ENCODE data around the gene TRPV5. TPM values are rescaled to one million over a fixed set of nuclear protein-coding genes. Genes with fewer than 3 reads are reported as not detected.

The TRPV5 gene
- total RNA-seq, 4 donors from 2014 or later, result not detected

GRCh38 chr7:142887282-142888015 is 46.1 kb downstream of the TRPV5 start:
- no peak overlapping the region for H3K27ac ChIP-seq
- H3K27me3 ChIP-seq, result no peaks in the 10 kb centered on the region
- H3K4me1 ChIP-seq, result no peaks in the 10 kb centered on the region
- in situ Hi-C loops (cut with MboI; ENCODE audit: low pct_ligation_motif_present in 1 of 4, low pct_unique_long_range_greater_than_20kb in 1 of 4, low sequenced_read_pairs in 3 of 4) (loop anchor here in 1 of 4 donors (25.0 kb wide), 1 partner anchor 325 kb away; the partner anchor contains the start of gene TAS2R40), intact Hi-C loops (cut with DNase I; ENCODE audit: low total_unique reads) (no loop called here)
- DNase-seq, result no peak
- no peaks in the 10 kb centered on the region for H3K9me3 ChIP-seq
- no peak overlapping the region for H3K4me3 ChIP-seq
- 76 to 85% methylated on average over 9 to 12 of the region's 12 CpGs for WGBS, 2 donors (ENCODE audit: low coverage in 1 of 2)
- TF ChIP-seq EP300 (IDR thresholded peaks at IDR 0.05; ENCODE audit: low read depth), result no peak
- no peak for TF ChIP-seq CTCF (IDR thresholded peaks at IDR 0.05)
- no peak for TF ChIP-seq POLR2AphosphoS5 (IDR thresholded peaks at IDR 0.05)
- TF ChIP-seq POLR2A (IDR thresholded peaks at IDR 0.05), result no peak
- no peaks in the 10 kb centered on the region for H3K36me3 ChIP-seq

DNA sequence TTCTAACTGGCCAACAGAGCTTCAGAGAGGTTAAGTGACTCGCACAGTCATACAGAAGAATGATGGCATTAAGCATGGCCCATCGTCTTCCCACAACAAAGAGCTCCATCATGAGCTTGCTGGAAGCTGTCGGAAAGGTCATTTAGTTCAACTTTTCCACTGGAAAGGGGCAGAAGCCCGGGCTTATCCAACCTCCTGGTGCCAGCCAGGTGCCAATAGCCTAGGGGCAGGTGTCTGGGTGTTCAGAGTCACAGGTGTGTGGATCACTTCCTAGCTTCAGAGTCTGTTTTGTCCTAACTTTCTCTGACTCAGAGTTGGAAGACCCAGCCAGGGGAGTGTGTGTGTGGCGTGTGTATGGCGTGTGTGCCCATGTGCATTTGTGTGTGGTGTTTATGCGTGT is 46.7 kb downstream of the TRPV5 start:
- in situ Hi-C loops (cut with MboI; ENCODE audit: low pct_ligation_motif_present in 1 of 4, low pct_unique_long_range_greater_than_20kb in 1 of 4, low sequenced_read_pairs in 3 of 4) (loop anchor here in 1 of 4 donors (25.0 kb wide), 1 partner anchor 325 kb away; the partner anchor contains the start of gene TAS2R40), intact Hi-C loops (cut with DNase I; ENCODE audit: low total_unique reads) (no loop called here)
- Histone ChIP-seq H3K4me1 (no peaks in the 10 kb centered on the region), H3K27ac (no peak overlapping the region), H3K36me3 (no peaks in the 10 kb centered on the region), H3K4me3 (no peak overlapping the region), H3K9me3 (no peaks in the 10 kb centered on the region), H3K27me3 (no peaks in the 10 kb centered on the region)
- DNase-seq, result no peak
- WGBS, 2 donors (ENCODE audit: low coverage in 1 of 2), result 69% methylated on average over 7 of the region's 7 CpGs; no CpG with 5 or more reads in 1 of the 2 donors
- TF ChIP-seq POLR2AphosphoS5 (IDR thresholded peaks at IDR 0.05) (no peak), CTCF (IDR thresholded peaks at IDR 0.05) (no peak), POLR2A (IDR thresholded peaks at IDR 0.05) (no peak), EP300 (IDR thresholded peaks at IDR 0.05; ENCODE audit: low read depth) (no peak)

- no peak within 1 kb of the TSS for H3K4me3 ChIP-seq
- no peaks in the 10 kb centered on the region for H3K36me3 ChIP-seq
- no peaks in the 10 kb centered on the region for H3K9me3 ChIP-seq
- no peak for TF ChIP-seq POLR2A (IDR thresholded peaks at IDR 0.05)
- no peak for TF ChIP-seq EP300 (IDR thresholded peaks at IDR 0.05; ENCODE audit: low read depth)
- TF ChIP-seq CTCF (IDR thresholded peaks at IDR 0.05), result no peak
- TF ChIP-seq POLR2AphosphoS5 (IDR thresholded peaks at IDR 0.05), result no peak
- no peaks in the 10 kb centered on the region for H3K27me3 ChIP-seq
- in situ Hi-C loops (cut with MboI; ENCODE audit: low pct_ligation_motif_present in 1 of 4, low pct_unique_long_range_greater_than_20kb in 1 of 4, low sequenced_read_pairs in 3 of 4), result loop anchor here in 1 of 4 donors (25.0 kb wide), 1 partner anchor 327 kb away; the partner anchor contains the start of gene TAS2R40
- H3K4me1 ChIP-seq, result no peaks in the 10 kb centered on the region
- DNase-seq, result peak; percentile 59
- no peak within 1 kb of the TSS for H3K27ac ChIP-seq
- intact Hi-C loops (cut with DNase I; ENCODE audit: low total_unique reads), result no loop called here
- WGBS, 2 donors (ENCODE audit: low coverage in 1 of 2), result 50 to 54% methylated on average over 2 to 16 of the region's 16 CpGs
Observed at GRCh38 chr7:142885311-142886230, 48.0 kb downstream of the TRPV5 start, which contains the start of gene TRPV6. Gene TRPV6 (minus strand): TSS chr7:142885745.

GRCh38 chr7:142884286-142884640 is 49.3 kb downstream of the TRPV5 start:
- H3K27me3 ChIP-seq, result no peaks in the 10 kb centered on the region
- WGBS, 2 donors (ENCODE audit: low coverage in 1 of 2), result 77% methylated on average over 4 of the region's 4 CpGs; no CpG with 5 or more reads in 1 of the 2 donors
- no peak overlapping the region for H3K4me3 ChIP-seq
- H3K27ac ChIP-seq, result no peak overlapping the region
- intact Hi-C loops (cut with DNase I; ENCODE audit: low total_unique reads) (no loop called here), in situ Hi-C loops (cut with MboI; ENCODE audit: low pct_ligation_motif_present in 1 of 4, low pct_unique_long_range_greater_than_20kb in 1 of 4, low sequenced_read_pairs in 3 of 4) (loop anchor here in 1 of 4 donors (25.0 kb wide), 1 partner anchor 328 kb away; the partner anchor contains the start of gene TAS2R40)
- H3K36me3 ChIP-seq, result no peaks in the 10 kb centered on the region
- TF ChIP-seq POLR2AphosphoS5 (IDR thresholded peaks at IDR 0.05) (no peak), POLR2A (IDR thresholded peaks at IDR 0.05) (no peak), CTCF (IDR thresholded peaks at IDR 0.05) (no peak), EP300 (IDR thresholded peaks at IDR 0.05; ENCODE audit: low read depth) (no peak)
- H3K4me1 ChIP-seq, result no peaks in the 10 kb centered on the region
- no peaks in the 10 kb centered on the region for H3K9me3 ChIP-seq
- DNase-seq, result no peak

Data from transverse colon (tissue), 4 donors.